HL-60/S4 (cell line): ENCODE data around the gene PGM2L1.
"Not testable (repeated sequence)": the region's sequence is repeated elsewhere in the genome, so short reads cannot be mapped to it uniquely, and the experiment has no call there.

ENCODE experiments used
- in situ Hi-C: fragments of 300-500 bp; cut with MboI; formaldehyde crosslinking; loops from 2 replicates; pipeline ENCODE4 v1.14.3; 2022; ENCODE audit warnings: low sequenced_read_pairs

Gene PGM2L1

DNA sequence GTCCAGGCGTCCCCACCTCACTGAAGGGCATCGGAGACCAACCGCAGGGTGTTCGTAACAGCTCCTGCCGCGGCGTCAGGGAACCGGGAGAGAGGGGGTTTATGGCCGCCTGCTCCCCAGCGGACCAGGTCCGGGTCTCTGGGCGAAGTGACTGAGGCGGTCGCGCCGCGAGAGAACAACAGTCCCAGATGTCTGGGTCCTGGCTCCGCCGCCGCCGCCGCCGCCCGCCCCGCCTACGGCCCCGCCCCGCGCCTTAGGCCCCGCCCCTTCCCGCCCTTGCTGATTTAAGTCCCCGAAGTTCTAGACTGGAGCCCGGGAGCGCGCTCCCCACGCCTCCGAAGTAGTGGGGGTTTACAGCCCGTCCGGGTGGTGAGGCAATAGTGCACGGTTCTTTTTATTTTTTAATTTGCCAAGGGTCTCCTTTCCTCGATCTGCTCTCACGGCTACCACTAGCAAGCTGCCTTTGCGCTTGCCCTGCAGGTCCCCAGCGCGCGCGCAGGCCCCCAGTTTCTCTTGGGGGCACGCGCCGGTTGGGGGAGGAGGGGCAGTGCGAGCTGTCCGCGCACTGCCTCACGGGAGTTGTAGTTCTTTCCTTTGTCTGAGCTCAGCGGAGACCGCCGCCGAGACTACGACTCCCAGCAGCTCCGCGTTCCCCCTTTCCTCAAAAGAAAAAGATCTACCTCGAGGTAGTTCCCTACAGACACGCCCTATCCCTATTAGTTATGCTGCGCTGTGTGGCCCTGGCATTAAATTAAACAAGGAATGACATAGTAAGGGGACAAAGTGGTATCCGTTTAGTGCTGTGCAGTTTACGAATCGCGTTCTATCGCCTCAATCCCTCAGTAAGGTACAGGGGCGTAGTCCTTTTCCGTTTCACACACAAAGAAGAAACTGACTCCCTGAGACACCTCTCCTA lies at the start of gene PGM2L1:
Gene PGM2L1 (minus strand): TSS at position 190 of the 916 bp plus-strand sequence. CDS start 272 bp downstream, outside the sequence.
- in situ Hi-C loops = no loop called here

DNA sequence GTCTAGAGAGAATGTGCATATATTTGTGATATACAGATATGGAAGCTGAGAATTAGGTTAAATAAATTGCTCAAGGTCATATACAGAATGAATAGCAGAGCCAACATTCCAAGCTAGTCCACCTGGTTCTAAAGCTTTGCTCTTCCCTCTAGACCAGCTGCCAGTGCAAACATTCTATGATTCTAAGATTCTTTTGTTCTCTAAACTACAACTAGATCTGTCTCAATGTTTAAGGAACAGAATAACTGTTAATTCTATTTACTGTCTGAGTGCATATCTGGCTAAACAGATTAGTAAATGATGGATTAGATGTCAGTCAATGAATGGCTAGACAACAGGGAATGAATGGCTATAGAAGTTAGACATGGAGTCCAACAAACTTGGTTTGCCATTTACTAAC lies 49.5 kb upstream of the PGM2L1 start:
- in situ Hi-C loops = no loop called here

DNA sequence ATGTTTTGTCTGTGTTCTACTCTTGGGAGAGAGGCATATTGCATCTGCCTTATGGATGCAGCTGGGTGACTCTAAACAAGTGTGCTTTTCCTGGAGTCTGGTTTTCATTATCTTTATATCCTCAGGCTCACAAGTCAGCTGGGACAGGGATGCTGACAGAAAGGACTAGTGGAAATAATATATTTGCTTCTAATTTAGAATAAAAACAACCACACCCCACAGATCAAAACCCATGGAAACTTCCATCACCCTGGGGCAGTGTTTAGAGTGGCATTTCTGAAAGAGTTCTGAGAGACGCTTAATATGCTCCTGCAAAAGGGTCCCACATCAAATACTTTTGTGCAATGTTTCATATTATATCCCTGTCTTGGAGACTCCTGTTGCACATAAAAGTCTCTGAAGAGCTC lies 48.3 kb upstream of the PGM2L1 start:
- in situ Hi-C loops = no loop called here

DNA sequence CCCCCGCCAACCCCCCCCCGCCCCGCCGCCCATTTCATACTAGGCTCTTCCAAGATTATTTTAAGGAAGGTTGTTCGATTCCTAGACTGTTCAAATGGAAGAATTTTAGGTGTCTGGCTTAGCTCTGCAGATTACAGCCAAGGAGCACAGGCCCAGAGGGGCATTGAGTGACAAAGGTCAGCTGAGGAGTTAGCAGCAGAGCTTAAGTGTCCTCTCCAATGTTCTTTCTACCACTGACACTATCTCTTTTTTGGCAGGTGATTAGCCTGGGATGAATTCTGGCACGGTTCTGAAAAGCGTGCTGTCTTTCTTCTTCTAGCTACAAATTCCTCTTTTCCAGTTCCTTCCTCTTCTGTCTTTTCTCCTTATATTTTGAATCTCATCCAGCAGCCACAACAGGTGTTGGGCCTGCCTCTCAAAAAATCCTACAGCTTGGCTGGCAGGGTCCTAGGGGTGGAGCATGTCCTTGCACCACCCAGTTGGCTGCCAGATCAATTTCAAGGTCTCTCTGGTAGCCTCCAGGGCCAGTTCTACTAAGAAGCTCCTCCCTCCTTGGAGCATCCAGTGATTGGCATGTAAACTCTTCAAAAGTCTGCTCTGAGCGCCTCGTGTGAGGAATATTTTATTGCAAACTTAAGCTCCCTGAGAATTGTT lies 46.1 kb upstream of the PGM2L1 start:
- in situ Hi-C loops = no loop called here

DNA sequence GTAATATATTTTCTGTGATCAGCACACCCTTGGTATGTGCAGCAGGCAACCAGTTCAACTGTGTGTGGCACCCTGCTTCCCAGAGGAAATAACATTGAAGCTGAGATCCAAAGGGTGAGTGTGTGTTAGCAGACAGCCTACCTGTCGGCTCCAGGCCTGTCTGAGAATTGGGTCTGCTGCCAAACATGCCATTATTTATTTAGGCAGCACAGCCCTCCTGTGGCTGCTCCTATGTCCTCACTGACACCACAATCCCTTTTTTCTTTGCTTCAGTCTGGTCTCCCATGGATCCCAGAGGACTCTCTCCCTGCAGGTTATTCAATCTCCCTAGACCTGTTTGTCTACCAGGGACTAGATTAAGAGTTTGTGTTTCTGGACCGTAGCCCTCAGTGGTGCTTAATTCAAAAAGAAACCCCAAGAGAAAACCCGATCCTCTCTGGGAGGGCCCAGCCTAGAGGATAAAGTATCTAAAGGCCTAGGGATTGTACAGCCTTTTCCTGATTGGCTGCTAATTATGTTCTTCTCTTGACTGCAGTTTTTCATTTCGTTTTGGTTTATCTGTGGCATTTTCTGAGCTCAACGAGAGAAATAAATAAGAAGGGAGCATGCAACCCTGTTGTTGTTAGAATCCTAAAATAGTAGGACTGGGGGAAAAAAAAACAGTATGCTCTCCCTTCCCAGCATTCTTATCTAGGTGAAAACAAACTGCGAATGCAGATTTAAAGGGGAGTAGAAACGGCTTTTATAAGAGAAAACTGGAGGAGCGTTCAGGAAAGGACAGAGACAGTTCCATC lies 45.0 kb upstream of the PGM2L1 start:
- in situ Hi-C loops = no loop called here

DNA sequence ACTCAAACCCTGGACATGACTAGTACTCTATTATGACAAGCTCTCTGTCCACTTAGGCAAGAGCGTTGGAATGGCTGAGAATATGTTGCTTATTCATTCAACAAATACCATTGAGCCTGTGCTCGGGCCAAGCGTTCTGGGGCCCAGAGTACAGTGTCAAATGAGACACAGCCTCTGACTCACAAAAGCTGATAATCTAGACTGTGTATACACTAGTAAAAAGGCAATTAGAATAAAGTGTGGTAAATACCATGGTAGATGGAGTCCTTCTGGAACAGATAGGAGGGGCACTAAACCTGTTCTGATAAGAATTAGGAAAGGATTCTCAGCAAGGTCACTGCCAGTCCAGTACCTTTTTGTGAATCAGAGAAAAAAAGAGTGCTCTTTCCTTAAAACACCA lies 44.4 kb upstream of the PGM2L1 start:
- in situ Hi-C loops = no loop called here

DNA sequence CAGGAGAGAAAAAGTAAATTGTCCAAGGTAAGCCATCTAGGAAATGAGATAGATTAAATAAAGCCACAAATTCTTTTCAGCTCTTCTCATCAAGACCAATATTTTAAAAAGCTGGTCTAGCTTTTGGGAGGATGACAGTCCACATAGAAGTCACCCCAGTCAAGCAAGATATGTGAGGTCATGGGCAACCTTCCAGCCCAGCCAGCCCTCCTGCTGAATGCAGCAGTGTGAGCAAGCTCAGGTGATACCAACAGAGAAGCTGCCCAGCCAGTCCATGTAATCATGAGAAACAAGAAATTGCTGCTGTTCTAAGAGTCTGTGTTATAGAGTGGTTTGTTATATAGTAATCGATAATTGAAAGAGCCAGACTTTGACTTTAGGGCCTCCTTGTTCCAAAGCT lies 40.4 kb upstream of the PGM2L1 start:
- in situ Hi-C loops = no loop called here

DNA sequence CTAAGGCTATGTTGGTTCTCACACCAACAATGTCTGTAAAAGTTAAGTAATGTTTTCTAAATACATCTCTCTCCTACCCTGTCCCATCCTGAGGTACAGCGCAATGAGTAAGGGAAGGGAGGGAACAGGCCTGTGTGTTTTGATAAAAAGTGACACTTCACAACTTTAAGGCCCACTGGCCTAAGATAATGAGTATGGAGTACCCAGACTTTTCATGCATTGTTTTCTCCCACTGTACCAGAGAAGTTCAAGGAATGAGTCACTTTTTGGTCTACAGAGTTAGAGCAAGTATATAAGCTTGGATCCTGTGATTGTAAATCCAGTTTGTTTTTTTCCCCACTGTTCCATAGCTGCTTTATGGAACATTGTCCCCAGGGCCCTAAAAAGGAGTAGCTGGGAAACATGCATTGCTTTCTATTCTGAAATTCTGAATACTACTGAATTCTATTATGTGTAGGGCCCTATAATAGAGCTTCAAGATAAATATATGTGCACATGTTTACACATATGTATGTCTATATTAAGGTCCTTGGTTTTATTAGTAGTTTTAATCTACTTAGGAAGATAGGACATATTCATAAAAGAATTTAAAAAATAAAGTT lies 39.3 kb upstream of the PGM2L1 start:
- in situ Hi-C loops = no loop called here

DNA sequence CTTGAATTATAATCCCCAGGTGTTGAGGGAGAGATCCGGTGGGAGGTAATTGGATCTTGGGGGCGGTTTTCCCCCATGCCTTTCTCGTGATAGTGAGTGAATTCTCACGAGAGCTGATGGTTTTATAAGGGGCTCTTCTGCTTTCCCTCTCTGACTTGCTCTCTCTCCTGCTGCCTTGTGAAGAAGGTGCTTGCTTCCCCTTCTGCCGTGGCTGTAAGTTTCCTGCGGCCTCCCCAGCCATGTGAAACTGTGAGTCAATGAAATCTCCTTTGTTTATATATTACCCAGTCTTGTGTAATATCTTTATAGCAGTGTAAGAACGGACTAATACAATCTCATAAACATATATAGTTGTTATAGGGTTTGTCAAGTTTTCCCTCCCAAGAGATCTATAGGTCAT lies 36.3 kb upstream of the PGM2L1 start:
- in situ Hi-C loops = no loop called here

DNA sequence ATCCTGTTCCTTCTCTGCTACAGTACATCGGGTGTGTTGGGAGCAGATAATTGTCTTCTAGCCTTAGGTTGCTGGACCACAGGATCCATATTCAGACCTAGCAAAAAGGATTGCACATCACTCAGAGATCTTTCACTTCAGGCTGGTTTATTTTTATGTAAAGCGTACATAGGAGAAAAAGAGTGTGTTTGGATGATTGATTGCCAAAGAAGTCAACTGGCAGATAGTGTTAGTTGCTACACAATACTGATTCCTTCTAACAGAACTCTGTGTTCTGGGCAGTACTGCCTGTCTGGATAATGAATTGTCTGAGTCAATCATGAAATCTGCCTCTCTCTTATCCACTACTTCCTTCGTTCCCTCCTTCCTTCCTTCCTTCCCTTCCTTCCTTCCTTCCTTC lies 31.0 kb upstream of the PGM2L1 start:
- in situ Hi-C loops = no loop called here

DNA sequence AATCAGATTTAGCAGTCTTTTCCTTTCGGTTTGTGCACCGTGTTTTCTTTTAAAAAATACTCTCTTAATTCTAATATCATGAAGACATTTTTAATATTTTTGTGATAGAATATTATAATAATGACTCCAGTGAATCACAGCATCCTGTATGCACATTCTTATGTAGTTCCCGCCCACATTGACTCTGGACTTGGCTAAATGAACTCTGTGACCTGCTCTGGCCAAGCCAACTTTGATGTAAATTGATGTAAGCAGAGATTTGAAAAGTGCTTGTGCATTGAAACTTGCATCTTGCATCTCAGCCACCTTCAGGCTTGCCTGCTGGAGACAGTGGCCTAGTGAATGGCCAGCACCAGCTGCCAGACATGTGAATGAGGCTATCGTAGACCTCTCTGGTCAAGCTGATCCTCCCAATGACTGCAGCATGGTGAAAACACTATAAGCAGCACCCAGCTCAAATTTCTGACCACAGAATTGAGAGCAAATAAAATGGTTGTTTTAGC lies 29.2 kb upstream of the PGM2L1 start:
- in situ Hi-C loops = no loop called here

DNA sequence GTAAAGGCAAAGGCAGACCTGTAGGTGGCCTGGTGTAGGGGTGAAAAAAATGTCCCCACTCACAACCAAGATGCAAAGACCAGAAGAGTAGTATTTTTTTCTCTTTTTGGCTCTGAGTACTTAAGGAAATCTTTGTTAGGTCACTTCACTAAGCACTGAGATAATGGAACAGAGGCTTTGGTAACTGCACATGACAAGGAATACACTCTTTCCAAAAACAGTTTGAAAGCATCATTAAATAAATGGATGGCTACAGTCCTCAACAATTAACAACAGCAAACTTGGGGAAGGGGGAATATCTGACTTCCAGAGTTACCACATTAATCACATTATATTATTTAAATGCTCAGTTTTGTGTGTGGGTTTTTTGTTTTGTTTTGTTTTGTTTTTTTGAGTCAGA lies 26.9 kb upstream of the PGM2L1 start:
- in situ Hi-C loops = no loop called here

DNA sequence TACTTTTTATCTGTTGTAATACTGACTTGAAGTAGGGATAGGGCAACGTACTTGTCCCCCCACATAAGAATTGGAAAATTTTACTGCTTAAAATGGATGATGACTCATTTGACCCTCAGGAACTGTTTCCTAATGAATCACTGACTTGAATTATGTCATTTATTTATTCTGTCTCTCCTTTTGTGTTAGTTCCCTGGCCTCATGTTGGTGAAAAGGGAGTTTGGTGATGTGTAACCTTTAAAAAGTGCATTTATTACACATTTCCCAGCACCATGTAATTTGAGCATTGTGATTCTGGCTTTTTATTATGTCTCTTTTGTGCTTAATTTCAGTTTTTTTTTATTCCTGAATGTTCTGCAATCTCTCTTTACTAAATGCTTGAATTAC lies 20.3 kb upstream of the PGM2L1 start:
- in situ Hi-C loops = no loop called here

DNA sequence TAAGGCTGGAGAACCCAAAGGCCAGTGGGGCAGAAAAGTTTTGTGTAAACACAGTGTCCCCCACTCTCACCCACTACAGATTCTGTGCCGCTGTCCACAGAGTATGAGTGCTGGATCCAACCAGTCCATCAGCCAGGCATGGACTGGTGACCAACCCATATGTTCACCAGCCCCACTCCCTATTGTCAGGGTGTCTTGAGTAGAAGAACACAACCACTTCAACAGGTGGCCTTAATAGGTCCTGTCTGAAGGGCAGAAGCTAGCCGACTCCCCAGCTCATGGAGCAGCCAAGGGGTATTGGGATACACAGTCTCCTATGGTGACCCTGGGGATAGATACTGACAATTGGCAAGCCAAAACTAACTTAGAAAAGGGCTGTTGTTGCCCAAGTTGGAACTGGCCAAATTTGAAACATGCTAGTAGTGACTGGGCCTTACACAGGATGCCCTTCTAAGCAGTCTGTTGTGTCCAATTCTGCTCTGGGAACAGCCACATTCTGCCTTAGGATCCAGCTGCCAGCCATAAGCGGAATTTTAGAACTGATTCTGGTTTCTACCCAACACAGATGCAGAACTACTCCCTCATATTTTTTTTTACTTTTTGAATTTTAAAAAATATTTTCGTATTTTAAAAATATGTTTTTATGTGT lies 19.8 kb upstream of the PGM2L1 start:
- in situ Hi-C loops = no loop called here

DNA sequence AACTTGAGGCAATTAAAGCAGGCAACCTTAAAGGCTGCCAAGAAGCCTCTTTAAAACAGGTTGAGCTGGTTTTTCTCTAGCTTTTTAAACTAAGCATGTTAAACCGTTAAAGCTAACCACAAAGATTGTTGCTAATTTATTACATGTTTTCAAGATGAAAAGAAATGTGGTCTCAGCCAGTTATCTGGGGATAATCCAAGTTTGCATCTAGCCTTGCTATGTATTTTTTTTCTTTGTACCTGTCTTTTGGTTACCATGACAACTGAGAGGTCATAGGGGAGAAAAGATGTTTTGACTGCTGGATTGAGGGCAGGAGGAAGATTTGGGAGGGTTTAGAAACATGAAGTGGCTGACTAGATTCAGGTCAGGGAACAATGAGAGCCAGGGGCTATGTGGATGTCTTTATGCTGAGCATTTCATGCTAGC lies 19.2 kb upstream of the PGM2L1 start:
- in situ Hi-C loops = no loop called here

DNA sequence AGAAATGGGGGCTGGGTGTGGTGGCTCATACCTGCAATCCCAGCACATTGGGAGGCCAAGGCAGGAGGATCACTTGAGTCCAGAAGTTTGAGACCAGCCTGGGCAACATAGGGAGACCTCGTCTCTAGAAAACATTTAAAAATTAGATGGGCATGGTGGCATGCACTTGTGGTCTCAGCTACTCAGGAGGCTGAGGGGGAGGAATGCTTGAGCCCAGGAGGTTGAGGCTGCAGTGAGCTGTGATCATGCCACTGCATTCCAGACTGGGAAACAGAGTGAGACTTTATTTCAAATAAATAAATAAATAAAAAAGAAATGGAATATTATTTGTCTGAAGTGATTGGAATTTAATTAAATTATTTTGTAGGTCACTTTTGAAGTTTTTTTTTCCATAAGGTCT lies 18.7 kb upstream of the PGM2L1 start:
- in situ Hi-C loops = not testable (repeated sequence)

DNA sequence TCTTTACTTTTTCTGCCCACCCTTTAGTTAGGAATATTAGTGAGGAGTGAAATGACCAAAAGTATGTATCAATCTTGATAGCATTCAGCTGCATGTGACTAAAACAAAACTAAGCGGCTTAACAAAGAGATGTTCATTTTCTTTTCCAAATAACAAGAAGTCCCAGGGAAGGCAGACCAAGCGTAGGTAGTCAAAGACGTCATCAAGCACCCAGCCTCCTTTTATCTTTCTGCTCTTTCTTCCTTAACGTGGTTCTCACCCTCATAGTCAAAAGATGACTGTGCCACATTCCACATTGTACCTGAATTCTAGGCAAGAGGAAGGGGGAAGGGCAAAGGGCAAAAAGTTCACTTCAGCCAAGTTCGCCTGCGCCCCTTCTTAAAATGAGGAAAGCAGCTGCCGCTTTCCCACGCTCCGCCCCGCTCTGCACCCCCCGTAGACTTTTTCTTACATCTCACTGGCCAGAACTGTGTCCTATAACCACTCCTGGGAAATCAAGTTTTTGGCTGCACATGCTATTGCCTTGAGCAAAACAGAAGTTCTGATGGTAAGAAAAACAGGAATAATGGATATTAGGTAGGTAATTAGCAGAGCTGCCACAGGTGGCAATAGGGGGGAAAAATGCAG lies 14.6 kb upstream of the PGM2L1 start:
- in situ Hi-C loops = no loop called here

DNA sequence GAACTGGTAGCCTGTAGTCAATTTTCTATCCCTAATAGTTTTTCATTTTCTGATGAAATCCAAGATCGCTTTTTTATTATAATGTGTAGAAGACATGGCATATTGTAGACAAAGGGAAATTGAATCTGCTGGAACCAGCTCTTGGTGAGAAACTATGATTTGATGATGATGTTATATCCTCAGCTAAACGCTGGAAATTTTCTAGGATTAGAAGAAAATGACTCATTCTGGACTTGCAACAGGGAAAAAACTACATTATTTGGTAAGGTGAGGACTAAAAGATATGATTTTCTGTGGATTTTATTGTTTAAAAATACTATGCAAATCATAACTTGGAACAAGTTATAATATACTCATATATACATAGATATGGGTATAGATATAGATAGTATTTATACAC lies 14.1 kb upstream of the PGM2L1 start:
- in situ Hi-C loops = no loop called here

DNA sequence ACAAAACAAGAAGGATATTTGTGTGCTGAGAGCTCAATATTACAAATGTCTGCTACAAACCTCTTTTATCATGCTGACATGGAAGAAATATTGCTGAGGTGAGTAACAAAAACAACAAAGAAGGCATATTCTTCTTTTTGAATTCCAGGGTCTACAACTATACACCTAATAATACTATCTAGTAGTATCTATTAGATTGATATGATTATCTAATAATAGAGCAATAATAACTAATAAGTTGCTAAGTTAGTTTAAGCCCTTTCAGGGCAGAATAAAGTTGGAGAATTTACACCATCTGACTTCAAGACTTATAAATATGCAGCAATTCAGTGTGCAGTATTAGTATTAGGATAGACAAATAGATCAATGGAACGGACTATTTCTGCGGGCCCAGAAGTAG lies 11.4 kb upstream of the PGM2L1 start:
- in situ Hi-C loops = no loop called here
